22Rv1 (cell line): ENCODE data around the gene SGSH.

Experiments
- ZFX ChIP-seq: fragments of 450-650 bp; IDR thresholded peaks from 2 replicates; pipeline ENCODE4 v1.6.1; 2017; ENCODE audit warnings: antibody characterized with exemption, borderline replicate concordance
- TF ChIP-seq, protein P1 (sequence below): fragments of 450-650 bp; IDR thresholded peaks from 2 replicates; pipeline ENCODE4 v1.5.1; 2017; ENCODE audit warnings: mild to moderate bottlenecking

DNA sequence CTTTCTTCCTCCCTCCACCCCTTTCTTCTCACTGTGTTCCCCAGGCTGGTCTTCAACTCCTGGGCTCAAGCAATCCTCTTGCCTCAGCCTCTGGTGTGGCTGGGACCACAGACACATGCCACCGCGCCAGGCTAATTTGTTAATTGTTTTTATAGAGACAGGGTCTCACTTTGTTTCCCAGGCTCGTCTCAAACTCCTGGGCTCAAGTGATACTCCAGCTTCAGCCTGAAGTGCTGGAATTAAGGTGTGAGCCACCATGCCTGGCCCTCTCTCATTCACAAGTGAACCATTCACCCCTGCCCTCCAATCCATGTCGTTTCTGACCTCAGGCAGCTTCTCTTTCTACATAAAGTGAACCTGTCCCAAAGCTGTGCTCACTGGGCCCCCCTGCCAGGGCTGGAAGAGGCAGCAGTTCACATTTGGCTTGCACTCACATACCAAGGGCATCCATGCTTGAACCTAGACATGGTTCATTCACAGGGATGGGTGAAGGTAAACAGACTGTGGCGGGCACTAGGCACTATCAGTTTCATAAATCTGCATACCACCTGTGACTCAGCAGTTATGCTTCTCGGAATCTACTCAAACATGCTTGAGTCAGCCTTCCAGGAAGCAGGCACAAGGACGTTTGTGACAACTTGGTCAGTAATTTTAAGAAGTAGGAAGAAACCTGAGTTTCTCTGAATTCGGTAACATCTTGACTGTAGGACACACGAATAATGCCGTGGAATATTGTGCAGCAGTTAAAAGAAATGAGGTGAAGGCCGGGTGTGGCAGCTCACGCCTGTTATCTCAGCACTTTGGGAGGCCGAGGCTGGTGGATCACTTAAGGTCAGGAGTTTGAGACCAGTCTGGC is 34.5 kb upstream of the SGSH start:
- TF ChIP-seq, protein P1, sequence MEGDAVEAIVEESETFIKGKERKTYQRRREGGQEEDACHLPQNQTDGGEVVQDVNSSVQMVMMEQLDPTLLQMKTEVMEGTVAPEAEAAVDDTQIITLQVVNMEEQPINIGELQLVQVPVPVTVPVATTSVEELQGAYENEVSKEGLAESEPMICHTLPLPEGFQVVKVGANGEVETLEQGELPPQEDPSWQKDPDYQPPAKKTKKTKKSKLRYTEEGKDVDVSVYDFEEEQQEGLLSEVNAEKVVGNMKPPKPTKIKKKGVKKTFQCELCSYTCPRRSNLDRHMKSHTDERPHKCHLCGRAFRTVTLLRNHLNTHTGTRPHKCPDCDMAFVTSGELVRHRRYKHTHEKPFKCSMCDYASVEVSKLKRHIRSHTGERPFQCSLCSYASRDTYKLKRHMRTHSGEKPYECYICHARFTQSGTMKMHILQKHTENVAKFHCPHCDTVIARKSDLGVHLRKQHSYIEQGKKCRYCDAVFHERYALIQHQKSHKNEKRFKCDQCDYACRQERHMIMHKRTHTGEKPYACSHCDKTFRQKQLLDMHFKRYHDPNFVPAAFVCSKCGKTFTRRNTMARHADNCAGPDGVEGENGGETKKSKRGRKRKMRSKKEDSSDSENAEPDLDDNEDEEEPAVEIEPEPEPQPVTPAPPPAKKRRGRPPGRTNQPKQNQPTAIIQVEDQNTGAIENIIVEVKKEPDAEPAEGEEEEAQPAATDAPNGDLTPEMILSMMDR, result no peak
- no peak for TF ChIP-seq ZFX
